AG09319 (cell line): ENCODE measurements around the gene RPS6KA6.

Source experiments
- DNase-seq: peaks from one replicate; pipeline ENCODE4 v3.0.0-alpha.2; 2010; ENCODE audit warnings: low read depth; ENCODE audit errors: extremely low read depth
- TF ChIP-seq, protein P1 (sequence below): IDR thresholded peaks from 2 replicates; pipeline ENCODE4 v1.5.1; 2011; ENCODE audit warnings: low read depth, mild to moderate bottlenecking, inconsistent platforms, low read length, moderate library complexity

Gene RPS6KA6

DNA sequence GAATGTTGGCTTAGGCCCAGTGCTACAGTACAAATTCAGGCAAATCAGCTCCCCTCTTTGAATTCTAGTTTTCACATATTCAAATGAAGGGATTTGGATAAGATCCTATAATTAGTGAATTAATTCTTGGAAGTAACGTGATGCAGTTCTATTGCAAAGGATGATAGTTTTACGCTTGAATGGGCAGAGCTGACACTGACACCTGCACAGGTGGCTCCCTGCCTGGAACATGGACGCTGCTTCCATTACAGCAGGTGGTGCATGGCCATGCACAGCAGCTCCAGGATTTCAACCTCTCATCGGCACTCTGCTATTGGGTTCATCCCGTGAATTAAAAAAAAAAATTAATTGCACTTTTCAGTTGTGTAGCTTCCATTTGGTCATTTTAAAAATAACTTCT lies 28.4 kb upstream of the RPS6KA6 start:
- no peak for DNase-seq
- TF ChIP-seq, protein P1, sequence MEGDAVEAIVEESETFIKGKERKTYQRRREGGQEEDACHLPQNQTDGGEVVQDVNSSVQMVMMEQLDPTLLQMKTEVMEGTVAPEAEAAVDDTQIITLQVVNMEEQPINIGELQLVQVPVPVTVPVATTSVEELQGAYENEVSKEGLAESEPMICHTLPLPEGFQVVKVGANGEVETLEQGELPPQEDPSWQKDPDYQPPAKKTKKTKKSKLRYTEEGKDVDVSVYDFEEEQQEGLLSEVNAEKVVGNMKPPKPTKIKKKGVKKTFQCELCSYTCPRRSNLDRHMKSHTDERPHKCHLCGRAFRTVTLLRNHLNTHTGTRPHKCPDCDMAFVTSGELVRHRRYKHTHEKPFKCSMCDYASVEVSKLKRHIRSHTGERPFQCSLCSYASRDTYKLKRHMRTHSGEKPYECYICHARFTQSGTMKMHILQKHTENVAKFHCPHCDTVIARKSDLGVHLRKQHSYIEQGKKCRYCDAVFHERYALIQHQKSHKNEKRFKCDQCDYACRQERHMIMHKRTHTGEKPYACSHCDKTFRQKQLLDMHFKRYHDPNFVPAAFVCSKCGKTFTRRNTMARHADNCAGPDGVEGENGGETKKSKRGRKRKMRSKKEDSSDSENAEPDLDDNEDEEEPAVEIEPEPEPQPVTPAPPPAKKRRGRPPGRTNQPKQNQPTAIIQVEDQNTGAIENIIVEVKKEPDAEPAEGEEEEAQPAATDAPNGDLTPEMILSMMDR: no peak

DNA sequence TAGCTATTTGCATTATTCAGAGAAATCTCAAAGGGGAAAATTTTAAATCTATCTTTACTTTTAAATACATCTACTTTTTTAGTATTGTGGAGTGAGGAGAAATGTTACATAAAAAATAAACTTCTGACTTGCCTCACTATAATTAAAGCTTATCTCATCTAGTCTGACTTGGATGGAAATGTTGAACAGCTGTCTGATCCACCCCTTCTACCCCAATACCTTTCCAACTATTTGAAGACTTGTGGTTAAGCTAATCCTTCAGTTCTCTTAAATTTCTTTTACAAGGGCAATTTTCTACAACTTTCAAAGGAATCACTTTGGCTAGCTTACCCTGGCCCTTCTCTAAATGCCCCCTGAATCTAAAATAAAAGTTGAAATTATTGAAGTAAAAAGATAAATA lies 17.3 kb upstream of the RPS6KA6 start:
- TF ChIP-seq, protein P1: no peak
- no peak for DNase-seq

DNA sequence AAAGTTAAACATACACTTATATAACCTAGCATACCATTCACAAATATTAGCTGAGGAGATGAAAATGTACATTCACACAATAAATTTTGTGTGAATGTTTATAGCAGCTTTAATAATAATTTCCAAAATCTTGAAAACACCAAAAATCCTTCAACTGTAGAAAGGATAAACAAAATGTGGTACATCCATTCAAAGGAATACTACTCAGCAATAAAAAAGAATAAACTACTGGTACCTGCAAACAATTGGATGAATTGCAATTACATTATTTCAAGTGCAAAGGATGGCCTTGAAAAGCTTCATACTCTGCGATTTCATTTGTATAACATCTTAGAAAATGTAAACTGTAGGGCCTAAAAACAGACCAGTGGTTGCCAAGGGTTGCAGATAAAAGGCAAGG lies 11.7 kb upstream of the RPS6KA6 start:
- no peak for DNase-seq
- TF ChIP-seq, protein P1: no peak

DNA sequence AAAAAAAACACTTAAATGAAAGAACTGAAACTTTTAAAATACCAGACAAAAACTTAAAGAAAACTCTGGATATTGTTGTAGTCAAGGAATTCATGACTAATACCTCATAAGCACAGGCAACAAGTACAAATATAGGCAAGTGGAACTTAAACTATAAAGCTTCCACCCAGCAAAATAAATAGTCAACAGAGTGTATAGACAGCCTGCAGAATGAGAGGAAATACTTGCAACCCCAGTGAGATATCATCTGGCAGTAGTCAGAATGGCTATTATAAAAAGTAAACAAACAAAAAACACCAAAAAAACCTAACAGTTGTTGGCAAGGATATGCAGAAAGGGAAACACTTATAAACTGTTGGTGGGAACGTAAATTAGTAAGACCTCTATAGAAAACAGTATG lies 9.6 kb upstream of the RPS6KA6 start:
- DNase-seq: no peak
- TF ChIP-seq, protein P1: no peak

DNA sequence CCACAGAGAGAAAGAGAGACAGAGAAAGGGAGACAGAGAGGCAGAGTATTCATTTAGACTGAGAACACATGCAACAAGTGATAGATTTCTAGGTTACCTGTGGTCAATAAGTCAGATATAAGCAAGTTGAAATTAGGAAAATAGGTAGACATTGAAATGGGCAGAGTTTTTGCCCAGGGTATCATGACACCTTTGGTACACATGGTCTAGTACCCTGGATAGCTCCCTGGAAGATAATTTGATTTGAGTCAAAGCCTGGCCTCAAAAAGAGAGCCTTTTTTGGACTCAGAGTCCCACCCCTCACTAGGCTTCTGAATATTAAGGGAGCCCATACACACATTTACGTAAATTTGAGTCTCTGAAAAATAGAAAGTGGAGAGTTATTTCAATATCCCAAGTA lies 4.0 kb upstream of the RPS6KA6 start:
- TF ChIP-seq, protein P1: no peak
- no peak for DNase-seq

DNA sequence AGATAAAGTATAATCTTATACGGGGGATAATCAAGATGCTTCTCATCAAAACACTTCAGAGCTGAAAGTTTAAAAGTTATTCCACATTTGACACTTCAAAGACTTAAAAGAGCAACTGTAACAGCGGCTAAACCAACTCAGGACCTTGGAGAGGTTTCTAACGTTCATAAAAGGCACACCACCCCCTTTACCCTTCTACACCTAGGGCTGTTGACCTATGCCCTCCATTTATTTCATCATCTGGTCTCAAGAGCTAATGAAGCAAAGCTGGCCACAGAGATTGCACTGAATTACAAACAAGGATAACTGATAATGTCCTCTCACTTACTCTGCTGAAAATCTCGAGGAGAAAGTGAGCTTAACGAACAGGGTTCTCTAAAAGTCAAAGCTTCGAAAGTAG lies 1.1 kb upstream of the RPS6KA6 start:
- TF ChIP-seq, protein P1: no peak
- no peak for DNase-seq

DNA sequence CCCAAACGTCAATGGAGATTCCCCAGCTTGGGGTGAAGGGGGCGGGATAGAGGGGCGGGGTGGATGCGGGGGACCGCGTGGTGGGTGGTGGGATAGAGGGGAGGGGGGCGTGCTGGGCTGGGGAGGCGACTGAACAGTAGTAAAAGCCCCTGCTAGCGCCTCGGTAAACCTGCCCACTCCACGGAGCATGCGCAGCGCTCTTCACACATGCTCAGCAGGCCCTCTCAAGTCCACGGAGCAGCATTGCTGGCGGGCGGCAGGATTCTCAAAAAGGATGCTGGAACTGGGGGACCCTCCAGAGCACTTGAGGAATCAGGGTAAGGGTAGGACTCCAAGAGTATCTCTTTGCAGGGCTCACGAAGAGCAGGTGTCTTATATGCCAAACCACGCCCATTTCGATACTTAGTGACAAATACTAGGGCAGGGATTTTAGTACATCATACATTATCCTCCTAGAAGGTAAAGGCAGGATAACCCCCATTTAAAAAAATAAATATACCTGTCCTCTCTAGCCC lies 378 bp upstream of the RPS6KA6 start:
- DNase-seq: peak; percentile 25
- TF ChIP-seq, protein P1: peak; percentile 16; the same call in 1 of the 2 replicates
